Suprapubic skin (tissue), 4 donors: ENCODE measurements around the gene GABRA5. TPM values are rescaled to one million over a fixed set of nuclear protein-coding genes. Genes with fewer than 3 reads are reported as not detected.

Experiments used
- DNase-seq, 2 donors: peaks; one replicate each; pipeline ENCODE4 v3.0.0-alpha.2; 2019; ENCODE audit warnings: low spot score in 2 of 2
- H3K27ac ChIP-seq: fragments of 200-600 bp; sonication (generic); one replicate; pipeline ENCODE4 v1.5.1; 2019
- H3K27me3 ChIP-seq: fragments of 200-600 bp; sonication (generic); one replicate; pipeline ENCODE4 v1.5.1; 2019
- H3K36me3 ChIP-seq: fragments of 200-600 bp; sonication (generic); one replicate; pipeline ENCODE4 v1.5.1; 2019
- H3K4me1 ChIP-seq: fragments of 200-600 bp; sonication (generic); one replicate; pipeline ENCODE4 v1.5.1; 2019
- H3K4me3 ChIP-seq: fragments of 200-600 bp; sonication (generic); one replicate; pipeline ENCODE4 v1.5.1; 2019; ENCODE audit warnings: mild to moderate bottlenecking
- H3K9me3 ChIP-seq: fragments of 200-600 bp; sonication (generic); one replicate; pipeline ENCODE4 v1.5.1; 2019
- EP300 ChIP-seq: sonication (generic); formaldehyde crosslinking; IDR thresholded peaks from one replicate; pipeline ENCODE4 v1.6.1; 2017; ENCODE audit warnings: antibody characterized with exemption
- POLR2A ChIP-seq, 2 donors: fragments of 450-650 bp; IDR thresholded peaks; one replicate each; pipeline ENCODE4 v1.6.1; 2017; ENCODE audit warnings: antibody characterized with exemption in 2 of 2, mild to moderate bottlenecking in 2 of 2, moderate library complexity in 2 of 2
- POLR2AphosphoS5 ChIP-seq, 3 donors: sonication (generic); formaldehyde crosslinking; IDR thresholded peaks; one replicate each; pipeline ENCODE4 v1.6.1; 2017; ENCODE audit warnings: antibody characterized with exemption in 3 of 3
- WGBS: methylation state at CpG from one replicate; pipeline ENCODE4 v1.1.5; 2018; 5-methylcytosine and 5-hydroxymethylcytosine counted together
- total RNA-seq, 4 donors: library from RNA; depleted of rRNA; stranded (reverse); fragments of >200 nt; gene quantifications; one replicate each; pipeline ENCODE4 v1.1.0, GENCODE V29; 2016
- TF ChIP-seq, protein P1 (sequence below), 2 donors: fragments of 200-600 bp in 1 of 2; fragments of 450-650 bp in 1 of 2; sonication (generic) in 1 of 2; IDR thresholded peaks; one replicate each; pipeline ENCODE4 v1.5.1; 2016 to 2019; ENCODE audit warnings: antibody characterized with exemption in 2 of 2, mild to moderate bottlenecking in 1 of 2, moderate library complexity in 1 of 2

Gene GABRA5
- total RNA-seq, 4 donors from 2014 or later, result not detected

DNA sequence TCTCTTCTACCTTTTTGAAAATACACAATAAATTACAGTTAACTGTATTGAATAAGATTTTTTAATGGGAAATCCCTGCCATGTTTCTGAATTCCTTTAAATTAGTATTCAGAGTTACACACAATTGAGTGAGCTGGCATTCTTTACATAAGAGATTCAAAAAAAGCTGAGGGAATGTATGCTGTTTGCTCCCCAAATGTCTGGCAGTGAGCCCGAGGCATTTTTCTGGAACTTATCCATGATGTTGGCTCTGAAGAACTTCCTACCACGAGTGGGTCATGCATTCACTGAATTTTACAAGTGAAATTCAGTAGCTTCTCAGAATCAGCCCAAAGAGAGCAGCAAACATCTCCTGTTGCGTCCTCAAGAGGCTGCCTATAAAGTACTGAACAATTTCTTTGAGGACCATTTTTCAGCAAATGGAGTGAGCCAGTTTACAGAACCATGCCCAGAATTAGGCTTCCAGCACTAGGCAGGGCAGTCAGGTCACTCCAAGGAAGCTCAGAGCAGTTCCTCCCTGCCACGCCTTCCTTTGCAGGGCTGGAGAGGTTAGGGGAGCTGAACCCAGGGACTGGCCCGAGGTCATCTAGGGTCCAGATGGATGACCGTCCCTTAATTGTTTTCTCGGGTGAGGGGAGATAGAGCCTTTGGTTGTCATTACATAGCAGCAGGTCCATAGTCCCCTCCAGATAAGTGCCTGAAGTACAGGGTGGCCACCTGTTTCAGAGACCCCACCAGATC lies 21.2 kb downstream of the GABRA5 start:
- Histone ChIP-seq H3K27ac (no peak overlapping the region), H3K4me3 (no peak overlapping the region), H3K36me3 (no peaks in the 10 kb centered on the region), H3K4me1 (peaks cover 20% of the 10 kb centered on the region), H3K27me3 (peaks cover 17% of the 10 kb centered on the region), H3K9me3 (no peaks in the 10 kb centered on the region)
- 38% methylated on average over 7 of the region's 7 CpGs for WGBS
- DNase-seq, result no peak
- TF ChIP-seq EP300 (no peak), POLR2A (IDR thresholded peaks at IDR 0.05) (no peak), POLR2AphosphoS5 (IDR thresholded peaks at IDR 0.05) (no peak)
- TF ChIP-seq, protein P1, sequence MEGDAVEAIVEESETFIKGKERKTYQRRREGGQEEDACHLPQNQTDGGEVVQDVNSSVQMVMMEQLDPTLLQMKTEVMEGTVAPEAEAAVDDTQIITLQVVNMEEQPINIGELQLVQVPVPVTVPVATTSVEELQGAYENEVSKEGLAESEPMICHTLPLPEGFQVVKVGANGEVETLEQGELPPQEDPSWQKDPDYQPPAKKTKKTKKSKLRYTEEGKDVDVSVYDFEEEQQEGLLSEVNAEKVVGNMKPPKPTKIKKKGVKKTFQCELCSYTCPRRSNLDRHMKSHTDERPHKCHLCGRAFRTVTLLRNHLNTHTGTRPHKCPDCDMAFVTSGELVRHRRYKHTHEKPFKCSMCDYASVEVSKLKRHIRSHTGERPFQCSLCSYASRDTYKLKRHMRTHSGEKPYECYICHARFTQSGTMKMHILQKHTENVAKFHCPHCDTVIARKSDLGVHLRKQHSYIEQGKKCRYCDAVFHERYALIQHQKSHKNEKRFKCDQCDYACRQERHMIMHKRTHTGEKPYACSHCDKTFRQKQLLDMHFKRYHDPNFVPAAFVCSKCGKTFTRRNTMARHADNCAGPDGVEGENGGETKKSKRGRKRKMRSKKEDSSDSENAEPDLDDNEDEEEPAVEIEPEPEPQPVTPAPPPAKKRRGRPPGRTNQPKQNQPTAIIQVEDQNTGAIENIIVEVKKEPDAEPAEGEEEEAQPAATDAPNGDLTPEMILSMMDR (IDR thresholded peaks at IDR 0.05), result no peak

DNA sequence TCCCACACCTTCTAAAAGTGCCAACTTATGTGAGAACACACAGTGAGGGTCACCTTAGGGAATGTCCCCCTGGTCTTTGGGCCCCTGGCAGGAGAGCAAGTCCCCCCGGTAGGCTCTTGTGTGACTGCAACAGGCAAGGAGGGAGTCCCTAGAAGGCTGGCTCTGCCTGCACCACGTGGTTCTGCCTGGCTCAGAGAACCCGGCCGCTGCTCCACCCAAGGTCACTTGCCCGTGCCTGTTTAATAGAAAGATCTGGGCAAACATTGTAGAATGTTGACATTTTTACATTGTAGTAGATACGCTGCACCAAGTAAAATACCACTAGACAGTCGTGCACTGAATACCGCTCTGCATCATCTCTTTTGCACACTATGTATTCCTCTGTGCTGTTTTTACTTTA lies 21.9 kb downstream of the GABRA5 start:
- 48% methylated on average over 8 of the region's 8 CpGs for WGBS
- TF ChIP-seq POLR2A (IDR thresholded peaks at IDR 0.05) (no peak), EP300 (no peak), POLR2AphosphoS5 (IDR thresholded peaks at IDR 0.05) (no peak)
- TF ChIP-seq, protein P1 (IDR thresholded peaks at IDR 0.05), result no peak
- H3K27me3 ChIP-seq, result peaks cover 17% of the 10 kb centered on the region
- DNase-seq, result no peak
- no peaks in the 10 kb centered on the region for H3K36me3 ChIP-seq
- H3K4me1 ChIP-seq, result peaks cover 20% of the 10 kb centered on the region
- H3K27ac ChIP-seq, result no peak overlapping the region
- H3K9me3 ChIP-seq, result no peaks in the 10 kb centered on the region
- no peak overlapping the region for H3K4me3 ChIP-seq

DNA sequence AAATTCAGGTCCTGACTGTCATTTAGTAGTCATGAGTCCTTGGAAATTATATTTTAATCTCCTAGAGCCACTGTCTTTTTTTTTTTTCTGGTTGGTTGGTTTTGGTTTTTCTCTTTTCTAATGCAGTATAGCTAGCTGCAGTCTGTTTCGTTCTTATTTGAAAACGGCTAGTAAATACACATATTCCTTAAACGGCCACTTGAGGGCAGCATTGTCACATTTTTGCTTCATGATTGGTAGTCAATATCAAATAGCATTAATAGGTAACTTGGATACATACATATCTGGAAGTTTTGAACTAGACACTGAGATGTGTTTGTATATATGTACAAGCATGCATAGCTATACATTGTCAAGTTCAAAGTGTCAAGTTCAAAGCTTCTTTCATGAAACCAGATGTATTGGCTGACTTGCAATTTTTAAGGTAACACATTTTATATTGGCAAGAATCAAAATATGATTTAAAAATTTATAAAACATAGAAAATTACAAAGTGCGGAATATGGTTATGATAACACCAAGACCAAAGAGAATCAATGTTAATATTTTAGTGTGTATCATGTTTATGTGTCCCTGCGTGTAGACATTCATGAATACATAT lies 22.5 kb downstream of the GABRA5 start:
- TF ChIP-seq POLR2A (IDR thresholded peaks at IDR 0.05) (no peak), POLR2AphosphoS5 (IDR thresholded peaks at IDR 0.05) (no peak), EP300 (no peak)
- TF ChIP-seq, protein P1 (IDR thresholded peaks at IDR 0.05), result peak; percentile 23 to 62
- WGBS, result 26% methylated on average over 5 of the region's 5 CpGs
- Histone ChIP-seq H3K36me3 (no peaks in the 10 kb centered on the region), H3K27ac (no peak overlapping the region), H3K9me3 (no peaks in the 10 kb centered on the region), H3K4me1 (peaks cover 20% of the 10 kb centered on the region), H3K4me3 (no peak overlapping the region), H3K27me3 (peaks cover 19% of the 10 kb centered on the region)
- DNase-seq, result no peak

DNA sequence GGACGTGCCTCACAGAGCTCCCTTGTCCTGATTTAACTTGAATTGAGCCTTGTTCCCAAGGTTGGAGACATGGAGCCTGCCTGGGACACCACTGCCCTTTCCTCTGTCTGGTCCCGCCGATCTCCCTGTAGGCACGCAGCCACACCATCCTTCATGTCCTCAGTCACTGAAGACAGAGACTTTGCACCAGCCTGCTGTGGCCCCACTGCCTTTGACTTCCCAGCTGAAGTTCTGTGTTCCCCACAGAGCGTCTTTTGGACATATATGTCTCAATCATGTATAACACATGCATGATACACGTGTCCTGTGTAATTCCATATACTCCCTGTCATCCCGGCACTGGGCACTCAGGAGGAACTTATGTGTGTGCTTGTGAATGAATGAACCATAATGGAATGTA lies 23.6 kb downstream of the GABRA5 start:
- Histone ChIP-seq H3K9me3 (no peaks in the 10 kb centered on the region), H3K27ac (no peak overlapping the region), H3K4me1 (peaks cover 20% of the 10 kb centered on the region), H3K27me3 (peaks cover 19% of the 10 kb centered on the region), H3K36me3 (no peaks in the 10 kb centered on the region), H3K4me3 (no peak overlapping the region)
- 90% methylated on average over 7 of the region's 7 CpGs for WGBS
- no peak for TF ChIP-seq POLR2AphosphoS5 (IDR thresholded peaks at IDR 0.05)
- TF ChIP-seq, protein P1 (IDR thresholded peaks at IDR 0.05), result no peak
- TF ChIP-seq EP300, result no peak
- TF ChIP-seq POLR2A (IDR thresholded peaks at IDR 0.05), result no peak
- DNase-seq, result no peak

DNA sequence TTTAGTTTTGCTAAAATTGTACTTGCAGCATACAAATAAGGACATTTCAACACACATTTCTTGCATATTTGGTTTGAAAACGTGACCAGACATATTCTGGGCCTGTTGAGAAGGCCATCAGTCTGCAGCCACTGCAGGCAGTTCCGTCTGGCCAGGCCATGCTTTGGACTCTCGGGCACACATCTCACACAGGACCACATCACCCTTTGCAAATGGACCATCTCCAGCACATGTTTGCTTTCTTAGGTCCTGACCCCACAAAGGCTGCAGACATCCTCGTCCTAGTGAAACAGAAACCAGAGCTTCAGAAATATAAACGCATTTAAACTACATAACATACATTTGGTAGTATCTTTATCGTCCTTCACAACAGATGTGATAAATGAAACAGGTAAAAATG lies 24.1 kb downstream of the GABRA5 start:
- H3K4me1 ChIP-seq, result peaks cover 20% of the 10 kb centered on the region
- no peak overlapping the region for H3K4me3 ChIP-seq
- no peak for DNase-seq
- H3K36me3 ChIP-seq, result no peaks in the 10 kb centered on the region
- 56% methylated on average over 6 of the region's 6 CpGs for WGBS
- peaks cover 19% of the 10 kb centered on the region for H3K27me3 ChIP-seq
- TF ChIP-seq POLR2AphosphoS5 (IDR thresholded peaks at IDR 0.05), result no peak
- TF ChIP-seq, protein P1 (IDR thresholded peaks at IDR 0.05), result no peak
- H3K9me3 ChIP-seq, result no peaks in the 10 kb centered on the region
- no peak overlapping the region for H3K27ac ChIP-seq
